IMR-90 (cell line): ENCODE data around the gene TRMT13. TPM values are rescaled to one million over a fixed set of nuclear protein-coding genes. Genes with fewer than 3 reads are reported as not detected.

ENCODE experiments used
- ATAC-seq: fragments of 200-7000 bp; cut with Tn5 transposase; 2 replicates; pipeline ENCODE4 v1.9.1; 2020; ENCODE audit warnings: low read depth, mild to moderate bottlenecking, moderate library complexity
- BruUV-seq: library from RNA; stranded (reverse); fragments of 400-500 nt; replicated peaks from 2 replicates; lab custom pipeline; 2021; lab: Mats Ljungman, UMichigan
- CTCF ChIA-PET: fragments of 300-600 bp; formaldehyde crosslinking; extraction: SDS; loops from one replicate; lab custom pipeline; 2021; ENCODE audit warnings: antibody characterized with exemption; lab: Yijun Ruan, JAX
- POLR2A ChIA-PET: fragments of 300-600 bp; sonication (Branson Sonifier 250); formaldehyde crosslinking; loops from one replicate; lab custom pipeline; 2022; ENCODE audit warnings: antibody characterized with exemption; ENCODE audit not compliant: unreplicated experiment; lab: Charles Lee
- DNase-seq: peaks from one replicate; pipeline ENCODE4 v3.0.0; 2013
- H2AFZ ChIP-seq: replicated peaks from 2 replicates; pipeline ENCODE3; 2013; ENCODE audit warnings: low read length, mild to moderate bottlenecking; ENCODE audit not compliant: poor library complexity
- H2AK5ac ChIP-seq: 2 replicates; pipeline ENCODE4 v1.6.1; 2013; ENCODE audit warnings: low read depth, low read length, inconsistent platforms
- H2AK9ac ChIP-seq: replicated peaks from 2 replicates; pipeline ENCODE3; 2013; ENCODE audit warnings: mild to moderate bottlenecking, low read depth, low read length, moderate library complexity; ENCODE audit not compliant: poor library complexity
- H2BK120ac ChIP-seq: 2 replicates; pipeline ENCODE4 v1.6.1; 2013; ENCODE audit warnings: low read depth, low read length, inconsistent platforms
- H2BK15ac ChIP-seq: 3 replicates; pipeline ENCODE4 v1.6.1; 2013; ENCODE audit warnings: low read depth, low read length, inconsistent platforms
- H2BK20ac ChIP-seq: 2 replicates; pipeline ENCODE4 v1.6.1; 2013; ENCODE audit warnings: low read depth, mild to moderate bottlenecking, inconsistent platforms, low read length, moderate library complexity
- H2BK5ac ChIP-seq: 2 replicates; pipeline ENCODE4 v1.6.1; 2013; ENCODE audit warnings: mild to moderate bottlenecking, low read depth, low read length, inconsistent platforms; ENCODE audit not compliant: poor library complexity, severe bottlenecking
- H3K14ac ChIP-seq: replicated peaks from 2 replicates; pipeline ENCODE4 v1.6.1; 2013; ENCODE audit warnings: low read depth, low read length, inconsistent platforms
- H3K18ac ChIP-seq: 2 replicates; pipeline ENCODE4 v1.6.1; 2013; ENCODE audit warnings: low read depth, low read length, control low read depth
- H3K23ac ChIP-seq: 2 replicates; pipeline ENCODE4 v1.6.1; 2013; ENCODE audit warnings: low read depth, low read length, inconsistent platforms
- H3K27ac ChIP-seq: 2 replicates; pipeline ENCODE4 v1.5.1; 2013; ENCODE audit warnings: mild to moderate bottlenecking, control low read depth, low read length; ENCODE audit not compliant: insufficient read depth
- H3K27me3 ChIP-seq: 2 replicates; pipeline ENCODE4 v1.6.1; 2013; ENCODE audit warnings: low read length; ENCODE audit not compliant: control insufficient read depth, insufficient read depth
- H3K36me3 ChIP-seq: 2 replicates; pipeline ENCODE4 v1.6.1; 2013; ENCODE audit warnings: low read length, mixed read lengths; ENCODE audit not compliant: control insufficient read depth, insufficient read depth
- H3K4ac ChIP-seq: 2 replicates; pipeline ENCODE4 v1.6.1; 2013; ENCODE audit warnings: low read depth, low read length, inconsistent platforms
- H3K4me1 ChIP-seq: 2 replicates; pipeline ENCODE4 v1.6.1; 2013; ENCODE audit warnings: low read length, mixed read lengths; ENCODE audit not compliant: control insufficient read depth, insufficient read depth
- H3K4me2 ChIP-seq: 2 replicates; pipeline ENCODE4 v1.6.1; 2013; ENCODE audit warnings: low read depth, mild to moderate bottlenecking, control low read depth, low read length, moderate library complexity
- H3K4me3 ChIP-seq: 2 replicates; pipeline ENCODE4 v1.5.1; 2013; ENCODE audit warnings: low read depth, mild to moderate bottlenecking, control low read depth, low read length, moderate library complexity; ENCODE audit not compliant: insufficient read depth
- H3K56ac ChIP-seq: 2 replicates; pipeline ENCODE4 v1.6.1; 2013; ENCODE audit warnings: low read length, inconsistent platforms; ENCODE audit not compliant: insufficient read depth; ENCODE audit errors: extremely low read depth
- H3K79me1 ChIP-seq, 2 experiments: 2 replicates each; pipeline ENCODE4 v1.6.1; 2013; ENCODE audit warnings: low read length in 2 of 2, inconsistent platforms in 1 of 2, low read depth in 1 of 2
- H3K9ac ChIP-seq: 2 replicates; pipeline ENCODE4 v1.6.1; 2013; ENCODE audit warnings: low read depth, low read length, control low read depth
- H3K9me1 ChIP-seq: 2 replicates; pipeline ENCODE4 v1.6.1; 2013; ENCODE audit warnings: low read length, inconsistent platforms; ENCODE audit not compliant: insufficient read depth
- H3K9me3 ChIP-seq: 2 replicates; pipeline ENCODE4 v1.6.1; 2013; ENCODE audit warnings: low read length; ENCODE audit not compliant: control insufficient read depth, insufficient read depth
- H4K20me1 ChIP-seq: 2 replicates; pipeline ENCODE4 v1.6.1; 2013; ENCODE audit warnings: low read length, inconsistent platforms; ENCODE audit not compliant: insufficient read depth
- H4K5ac ChIP-seq: 2 replicates; pipeline ENCODE4 v1.6.1; 2013; ENCODE audit warnings: mild to moderate bottlenecking, low read depth, low read length, control low read depth
- H4K8ac ChIP-seq, 2 experiments: 2 replicates each; pipeline ENCODE4 v1.6.1; 2013; ENCODE audit warnings: low read depth in 2 of 2, low read length in 2 of 2, control low read depth in 1 of 2, inconsistent platforms in 1 of 2
- H4K91ac ChIP-seq: 2 replicates; pipeline ENCODE4 v1.6.1; 2013; ENCODE audit warnings: low read depth, low read length, inconsistent platforms; ENCODE audit not compliant: insufficient read depth
- BHLHE40 ChIP-seq: fragments of 150-350 bp; IDR thresholded peaks from 2 replicates; pipeline ENCODE4 v1.6.1; 2016; ENCODE audit warnings: mild to moderate bottlenecking, low read depth, low read length
- CEBPB ChIP-seq: IDR thresholded peaks from 2 replicates; pipeline ENCODE4 v1.6.1; 2012; ENCODE audit warnings: low read depth, low read length, improper control_type of control experiment
- FOS ChIP-seq: fragments of 150-350 bp; IDR thresholded peaks from 2 replicates; pipeline ENCODE4 v1.6.1; 2016; ENCODE audit warnings: low read depth, low read length
- MAFK ChIP-seq: IDR thresholded peaks from 2 replicates; pipeline ENCODE4 v1.6.1; 2012; ENCODE audit warnings: low read depth, low read length, improper control_type of control experiment
- MAZ ChIP-seq: IDR thresholded peaks from 2 replicates; pipeline ENCODE4 v1.6.1; 2012; ENCODE audit warnings: low read depth, mild to moderate bottlenecking, low read length, improper control_type of control experiment, moderate library complexity, borderline replicate concordance
- MXI1 ChIP-seq: IDR thresholded peaks from 2 replicates; pipeline ENCODE4 v1.6.1; 2012; ENCODE audit warnings: low read depth, mild to moderate bottlenecking, low read length, moderate library complexity, borderline replicate concordance
- NFE2L2 ChIP-seq: fragments of 150-350 bp; IDR thresholded peaks from 2 replicates; pipeline ENCODE4 v1.6.1; 2016; ENCODE audit warnings: low read depth, mild to moderate bottlenecking, low read length
- RAD21 ChIP-seq: IDR thresholded peaks from 2 replicates; pipeline ENCODE4 v1.6.1; 2012; ENCODE audit warnings: low read length, improper control_type of control experiment
- RCOR1 ChIP-seq: IDR thresholded peaks from 2 replicates; pipeline ENCODE4 v1.6.1; 2012; ENCODE audit warnings: mild to moderate bottlenecking, low read length, improper control_type of control experiment; ENCODE audit not compliant: insufficient replicate concordance
- RFX5 ChIP-seq: IDR thresholded peaks from 2 replicates; pipeline ENCODE4 v1.8.0; 2012; ENCODE audit warnings: low read depth, mild to moderate bottlenecking, low read length, moderate library complexity
- SMC3 ChIP-seq: fragments of 150-350 bp; IDR thresholded peaks from 2 replicates; pipeline ENCODE4 v1.6.1; 2016; ENCODE audit warnings: low read depth, mild to moderate bottlenecking, antibody characterized with exemption, low read length, moderate library complexity
- WGBS, 2 experiments: methylation state at CpG; one replicate each; pipeline versions ENCODE4 v1.1.5 to v1.1.7; 2013; ENCODE audit warnings: missing lambda C conversion rate in 2 of 2; ENCODE audit not compliant: insufficient read length in 1 of 2; ENCODE audit errors: extremely low coverage in 2 of 2; 5-methylcytosine and 5-hydroxymethylcytosine counted together
- dilution Hi-C: fragments of 300-500 bp; cut with HindIII; formaldehyde crosslinking; loops from one replicate; pipeline ENCODE4 v1.14.3; 2018; ENCODE audit warnings: low sequenced_read_pairs; ENCODE audit not compliant: unreplicated experiment
- in situ Hi-C: fragments of 300-500 bp; cut with MboI; formaldehyde crosslinking; loops from 3 replicates; pipeline ENCODE4 v1.14.3; 2019; ENCODE audit warnings: low sequenced_read_pairs, inconsistent platforms, mixed read lengths
- intact Hi-C: fragments of 100-400 bp; cut with micrococcal nuclease; formaldehyde crosslinking; loops from 2 replicates; pipeline ENCODE4 v1.10.0; 2022
- polyA plus RNA-seq, 3 experiments: library from polyadenylated mRNA; depleted of rRNA; stranded (reverse); fragments of >200 nt; gene quantifications; 2 replicates each; pipeline ENCODE4 v1.2.3, GENCODE V29; 2012; ENCODE audit warnings: low replicate concordance in 1 of 3
- total RNA-seq: library from RNA; depleted of rRNA; stranded (reverse); fragments of >200 nt; gene quantifications from 2 replicates; pipeline ENCODE4 v1.2.3, GENCODE V29; 2012
- TF ChIP-seq, protein P1 (sequence below): fragments of 150-350 bp; IDR thresholded peaks from 2 replicates; pipeline ENCODE4 v1.6.1; 2016; ENCODE audit warnings: low read depth, mild to moderate bottlenecking, low read length, moderate library complexity, borderline replicate concordance
- TF ChIP-seq, protein P2 (sequence below): conservative IDR thresholded peaks from 2 replicates; pipeline ENCODE4 v1.5.1; 2012; ENCODE audit warnings: mild to moderate bottlenecking, low read depth, low read length, improper control_type of control experiment
- TF ChIP-seq, protein P3 (sequence below): fragments of 150-350 bp; IDR thresholded peaks from 2 replicates; pipeline ENCODE4 v1.6.1; 2017; ENCODE audit warnings: mild to moderate bottlenecking, antibody characterized with exemption, low read length, low read depth

TRMT13 gene
- total and polyA plus RNA-seq, 2 of the 4 experiments (the other 2 are of a cell fraction) = 5.2 to 7.7 TPM

DNA sequence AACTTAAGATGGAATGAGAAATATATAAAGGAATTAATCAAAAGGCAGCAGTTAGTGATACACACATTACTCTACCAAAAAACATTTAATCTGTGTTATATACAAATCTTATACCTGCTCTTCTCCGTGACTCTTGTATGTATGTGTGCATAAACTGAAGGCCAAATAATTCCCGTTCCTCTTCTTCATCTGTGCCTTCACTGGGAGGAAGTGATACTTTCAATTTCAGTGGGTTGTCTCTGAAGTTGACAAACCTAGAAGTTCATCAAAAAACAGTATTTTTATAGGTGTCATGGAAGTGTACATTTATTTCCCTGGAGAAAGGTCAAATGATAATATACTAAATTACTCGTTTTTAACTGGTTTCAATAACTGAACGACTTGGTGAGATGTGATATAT lies 19.3 kb downstream of the TRMT13 start:
- no peak overlapping the region for H2BK15ac ChIP-seq
- no peak overlapping the region for H3K56ac ChIP-seq
- H3K4me3 ChIP-seq = no peak overlapping the region
- no peaks in the 10 kb centered on the region for H3K9me3 ChIP-seq
- in situ Hi-C loops (no loop called here), dilution Hi-C loops (no loop called here), intact Hi-C loops (no loop called here)
- H3K79me1 ChIP-seq = no peaks in the 10 kb centered on the region
- no peaks in the 10 kb centered on the region for H4K20me1 ChIP-seq
- no peaks in the 10 kb centered on the region for H3K27me3 ChIP-seq
- no peak overlapping the region for H2AK9ac ChIP-seq
- H2BK20ac ChIP-seq = no peak overlapping the region
- H3K9me1 ChIP-seq = no peaks in the 10 kb centered on the region
- H4K5ac ChIP-seq = no peak overlapping the region
- ChIA-PET CTCF (no interaction called here), POLR2A (interaction anchor here (0.5 kb wide), 1 partner anchor 19 kb away, joined by 4 read pairs; the partner anchor contains the start of genes SASS6 and TRMT13)
- no peak overlapping the region for H2AFZ ChIP-seq
- H2BK5ac ChIP-seq = no peak overlapping the region
- ATAC-seq = no peak
- peaks cover 5% of the 10 kb centered on the region for H3K36me3 ChIP-seq
- DNase-seq = no peak
- no peaks in the 10 kb centered on the region for H3K4me1 ChIP-seq
- no TSS peak for BruUV-seq
- H3K18ac ChIP-seq = no peak overlapping the region
- no peak overlapping the region for H2AK5ac ChIP-seq
- H3K4ac ChIP-seq = no peak overlapping the region
- H3K9ac ChIP-seq = no peak overlapping the region
- H2BK120ac ChIP-seq = no peak overlapping the region
- H3K27ac ChIP-seq = no peak overlapping the region
- H3K14ac ChIP-seq = no peak overlapping the region
- no peak overlapping the region for H3K23ac ChIP-seq
- TF ChIP-seq, protein P1, sequence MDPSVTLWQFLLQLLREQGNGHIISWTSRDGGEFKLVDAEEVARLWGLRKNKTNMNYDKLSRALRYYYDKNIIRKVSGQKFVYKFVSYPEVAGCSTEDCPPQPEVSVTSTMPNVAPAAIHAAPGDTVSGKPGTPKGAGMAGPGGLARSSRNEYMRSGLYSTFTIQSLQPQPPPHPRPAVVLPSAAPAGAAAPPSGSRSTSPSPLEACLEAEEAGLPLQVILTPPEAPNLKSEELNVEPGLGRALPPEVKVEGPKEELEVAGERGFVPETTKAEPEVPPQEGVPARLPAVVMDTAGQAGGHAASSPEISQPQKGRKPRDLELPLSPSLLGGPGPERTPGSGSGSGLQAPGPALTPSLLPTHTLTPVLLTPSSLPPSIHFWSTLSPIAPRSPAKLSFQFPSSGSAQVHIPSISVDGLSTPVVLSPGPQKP = no peak
- TF ChIP-seq RFX5 (no peak), RCOR1 (no peak), BHLHE40 (no peak), CEBPB (no peak), MAFK (no peak), FOS (no peak), MXI1 (no peak), RAD21 (no peak), MAZ (no peak), NFE2L2 (no peak), SMC3 (no peak)
- TF ChIP-seq, protein P2, sequence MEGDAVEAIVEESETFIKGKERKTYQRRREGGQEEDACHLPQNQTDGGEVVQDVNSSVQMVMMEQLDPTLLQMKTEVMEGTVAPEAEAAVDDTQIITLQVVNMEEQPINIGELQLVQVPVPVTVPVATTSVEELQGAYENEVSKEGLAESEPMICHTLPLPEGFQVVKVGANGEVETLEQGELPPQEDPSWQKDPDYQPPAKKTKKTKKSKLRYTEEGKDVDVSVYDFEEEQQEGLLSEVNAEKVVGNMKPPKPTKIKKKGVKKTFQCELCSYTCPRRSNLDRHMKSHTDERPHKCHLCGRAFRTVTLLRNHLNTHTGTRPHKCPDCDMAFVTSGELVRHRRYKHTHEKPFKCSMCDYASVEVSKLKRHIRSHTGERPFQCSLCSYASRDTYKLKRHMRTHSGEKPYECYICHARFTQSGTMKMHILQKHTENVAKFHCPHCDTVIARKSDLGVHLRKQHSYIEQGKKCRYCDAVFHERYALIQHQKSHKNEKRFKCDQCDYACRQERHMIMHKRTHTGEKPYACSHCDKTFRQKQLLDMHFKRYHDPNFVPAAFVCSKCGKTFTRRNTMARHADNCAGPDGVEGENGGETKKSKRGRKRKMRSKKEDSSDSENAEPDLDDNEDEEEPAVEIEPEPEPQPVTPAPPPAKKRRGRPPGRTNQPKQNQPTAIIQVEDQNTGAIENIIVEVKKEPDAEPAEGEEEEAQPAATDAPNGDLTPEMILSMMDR = no peak
- TF ChIP-seq, protein P3, sequence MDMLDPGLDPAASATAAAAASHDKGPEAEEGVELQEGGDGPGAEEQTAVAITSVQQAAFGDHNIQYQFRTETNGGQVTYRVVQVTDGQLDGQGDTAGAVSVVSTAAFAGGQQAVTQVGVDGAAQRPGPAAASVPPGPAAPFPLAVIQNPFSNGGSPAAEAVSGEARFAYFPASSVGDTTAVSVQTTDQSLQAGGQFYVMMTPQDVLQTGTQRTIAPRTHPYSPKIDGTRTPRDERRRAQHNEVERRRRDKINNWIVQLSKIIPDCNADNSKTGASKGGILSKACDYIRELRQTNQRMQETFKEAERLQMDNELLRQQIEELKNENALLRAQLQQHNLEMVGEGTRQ = no peak
- H4K91ac ChIP-seq = no peak overlapping the region
- H4K8ac ChIP-seq = no peak overlapping the region
- H3K4me2 ChIP-seq = no peak overlapping the region
- WGBS, 2 experiments = no CpG with 5 or more reads among the region's 4 CpGs
